HG03558 (cell line): ENCODE results near the gene TMEM255B.

Source experiments
- ATAC-seq: cut with Tn5 transposase; IDR thresholded peaks from one replicate; pipeline ENCODE4 v1.9.1; 2021; ENCODE audit warnings: moderate number of reproducible peaks; ENCODE audit not compliant: unreplicated experiment; ENCODE audit errors: extremely low read depth

Gene TMEM255B

DNA sequence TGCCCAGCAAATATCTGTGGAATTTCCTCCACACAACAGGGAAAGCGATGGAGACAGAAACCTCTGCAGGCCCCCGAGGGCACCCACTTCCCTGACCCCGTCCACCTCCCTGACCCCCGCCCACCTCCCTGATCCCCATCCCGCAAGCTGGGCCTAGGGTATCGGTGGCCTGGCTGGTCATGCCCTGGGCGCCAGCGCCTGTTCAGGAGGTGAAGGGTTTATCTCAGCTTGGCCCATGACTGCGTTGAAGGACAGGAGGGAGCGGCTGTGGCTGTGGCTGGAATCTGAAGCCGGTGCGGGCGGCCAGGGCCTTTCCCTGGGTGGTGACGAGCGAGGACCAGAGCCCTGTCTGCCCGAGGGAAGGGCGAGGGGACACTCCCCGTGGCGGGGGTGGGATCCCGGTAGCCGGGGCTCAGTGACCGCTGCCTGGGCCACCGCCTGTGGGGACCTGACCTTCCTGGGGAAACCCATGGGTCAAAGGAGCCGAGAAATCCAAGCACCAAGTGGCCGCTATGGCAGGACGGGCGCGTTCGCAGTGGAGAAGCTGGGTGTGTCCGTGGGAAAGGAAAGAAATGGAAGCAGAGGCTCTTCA is 84.1 kb downstream of the TMEM255B start:
- ATAC-seq: no peak

DNA sequence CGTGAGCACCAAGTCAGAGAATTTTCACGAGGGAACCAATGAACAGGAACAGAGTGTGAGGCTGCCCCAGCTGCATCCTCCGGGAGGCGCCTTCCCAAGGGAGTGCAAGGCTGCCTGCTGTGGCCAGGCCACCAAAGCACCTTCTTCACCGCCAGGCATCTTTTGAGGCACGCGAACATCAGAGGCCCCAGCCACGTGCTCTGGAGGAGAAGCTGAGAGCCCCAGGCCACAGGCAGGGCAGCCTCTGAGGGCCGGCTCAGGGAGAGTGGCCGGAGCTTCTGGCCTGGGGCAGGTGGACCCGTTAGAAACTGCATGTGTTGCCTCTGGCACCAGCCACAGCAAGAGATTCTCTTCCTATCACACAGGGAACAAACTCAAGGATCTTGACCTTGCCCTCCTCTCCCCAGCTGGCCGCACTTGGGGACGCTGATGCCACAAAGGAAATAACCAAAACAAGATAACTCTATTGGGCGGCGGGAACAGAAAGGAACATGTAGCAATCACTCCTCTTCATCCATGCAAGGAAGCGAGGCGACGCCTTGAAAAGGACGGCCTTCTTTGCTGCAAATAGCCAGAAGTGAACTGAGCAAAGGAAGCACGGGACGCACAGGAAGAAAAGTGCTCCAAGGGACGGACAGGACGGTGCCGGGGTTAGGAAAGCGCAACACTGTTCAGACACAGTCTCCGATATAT is 85.0 kb downstream of the TMEM255B start:
- ATAC-seq: no peak

DNA sequence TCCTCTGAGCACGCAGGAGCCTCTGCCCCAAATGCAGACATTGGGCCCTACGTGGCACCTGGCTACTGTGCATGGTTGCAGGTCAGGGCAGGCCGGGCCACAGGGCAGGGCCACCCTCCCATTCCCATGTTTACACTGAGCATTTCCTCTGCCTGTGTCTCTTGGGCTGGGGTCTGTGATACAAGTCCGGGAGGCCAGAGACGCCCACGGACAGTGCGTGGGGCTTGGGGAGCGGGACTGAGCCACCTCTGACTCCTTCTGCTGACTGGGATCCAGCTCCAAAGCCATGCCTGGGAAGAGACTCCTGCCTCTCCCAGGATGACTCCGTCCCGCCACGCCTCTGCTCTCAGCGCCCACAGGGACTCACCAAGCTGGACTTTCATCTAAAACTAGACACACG is 86.0 kb downstream of the TMEM255B start:
- no peak for ATAC-seq

DNA sequence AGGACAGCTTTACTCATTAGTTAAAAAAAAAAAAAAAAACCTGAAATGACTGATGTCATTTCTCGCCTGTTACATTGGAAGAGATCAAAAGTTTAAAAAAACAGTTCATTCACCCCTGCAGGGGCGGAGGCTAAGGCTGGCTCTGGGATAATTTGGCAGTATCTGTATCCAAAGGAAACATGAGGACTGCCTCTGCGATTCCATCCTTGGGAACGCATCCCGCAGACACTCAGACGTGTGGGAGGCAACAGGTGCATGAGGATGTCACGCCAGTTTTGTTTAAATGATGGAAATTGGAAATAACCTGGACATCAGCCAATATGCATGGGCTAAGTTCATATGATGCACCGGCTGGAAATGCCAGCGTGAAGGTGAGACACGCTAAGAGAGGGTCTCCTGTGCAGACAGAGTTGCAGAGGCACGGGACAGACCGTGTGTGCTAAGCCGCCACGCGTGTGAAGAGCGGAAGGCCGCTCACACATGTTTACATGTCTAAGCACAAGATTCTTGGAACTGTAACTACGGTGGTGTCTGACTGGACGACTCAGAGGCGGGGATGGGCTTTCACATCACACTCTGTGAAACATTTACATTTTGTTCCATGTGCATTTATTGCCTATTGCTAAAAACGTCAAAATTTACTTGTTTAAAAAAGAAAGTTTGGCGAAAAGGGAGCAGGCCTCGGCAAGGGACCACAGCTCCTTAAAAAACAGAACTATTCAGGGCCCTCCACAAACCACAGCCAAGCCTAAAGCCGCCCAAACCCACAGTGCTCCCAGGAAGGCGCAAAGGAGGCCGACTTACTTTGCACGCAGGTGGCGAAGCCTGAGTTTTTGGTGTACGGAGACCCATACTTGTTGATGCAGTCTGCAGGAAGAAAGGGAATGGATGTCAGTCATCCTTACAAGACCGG is 87.0 kb downstream of the TMEM255B start:
- ATAC-seq: no peak

DNA sequence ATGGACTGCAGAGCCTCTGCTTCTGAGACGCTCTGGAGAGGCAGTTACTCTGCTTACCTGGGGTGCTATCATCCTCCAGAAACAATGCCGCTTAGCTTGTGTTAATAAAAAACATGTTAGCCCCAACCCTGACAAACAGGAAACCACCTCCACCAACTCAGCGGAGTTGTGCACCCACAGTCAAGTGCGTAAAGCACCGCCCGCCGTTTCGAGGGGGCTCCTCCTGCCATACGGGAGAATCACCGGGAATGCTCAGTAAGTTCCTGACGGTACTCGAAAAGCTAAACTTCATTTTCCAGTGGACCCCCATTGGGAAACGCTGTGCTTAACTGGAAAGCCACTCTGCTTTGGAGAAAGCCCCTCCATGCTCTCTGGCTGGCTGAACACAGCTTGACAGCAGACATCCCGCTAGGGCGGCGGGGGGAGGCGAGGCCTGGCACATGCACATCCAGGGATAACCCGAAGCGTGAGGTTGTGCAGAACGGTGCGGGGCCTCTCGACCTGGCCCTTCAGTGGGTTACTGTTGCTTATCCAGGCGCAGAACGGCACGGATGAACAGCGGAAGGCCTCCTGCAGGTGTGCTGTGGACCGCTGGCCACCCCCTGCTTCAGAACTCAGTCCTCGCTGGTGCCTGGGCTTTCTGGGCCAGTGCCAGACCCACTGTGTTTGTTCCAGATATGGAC is 87.8 kb downstream of the TMEM255B start:
- ATAC-seq: no peak

DNA sequence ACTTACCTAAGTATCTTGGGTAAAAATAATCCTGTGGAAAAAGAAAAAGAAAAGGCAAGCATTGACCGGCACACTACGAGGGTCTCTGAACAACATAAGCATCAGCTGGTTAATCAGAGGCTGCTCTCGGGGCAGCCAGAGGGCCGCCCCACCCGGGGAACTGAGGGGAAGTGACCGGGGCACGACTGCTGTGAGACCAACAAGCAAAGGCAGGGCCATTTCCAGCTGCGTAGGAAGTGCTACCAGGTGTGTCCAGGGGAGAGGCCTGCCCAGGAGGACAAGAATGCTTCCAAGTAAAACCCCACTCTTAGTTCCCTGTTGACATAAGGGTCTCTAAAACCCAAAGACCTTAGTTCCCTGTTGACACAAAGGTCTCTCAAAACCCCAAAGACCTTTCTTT is 89.0 kb downstream of the TMEM255B start:
- ATAC-seq: no peak

DNA sequence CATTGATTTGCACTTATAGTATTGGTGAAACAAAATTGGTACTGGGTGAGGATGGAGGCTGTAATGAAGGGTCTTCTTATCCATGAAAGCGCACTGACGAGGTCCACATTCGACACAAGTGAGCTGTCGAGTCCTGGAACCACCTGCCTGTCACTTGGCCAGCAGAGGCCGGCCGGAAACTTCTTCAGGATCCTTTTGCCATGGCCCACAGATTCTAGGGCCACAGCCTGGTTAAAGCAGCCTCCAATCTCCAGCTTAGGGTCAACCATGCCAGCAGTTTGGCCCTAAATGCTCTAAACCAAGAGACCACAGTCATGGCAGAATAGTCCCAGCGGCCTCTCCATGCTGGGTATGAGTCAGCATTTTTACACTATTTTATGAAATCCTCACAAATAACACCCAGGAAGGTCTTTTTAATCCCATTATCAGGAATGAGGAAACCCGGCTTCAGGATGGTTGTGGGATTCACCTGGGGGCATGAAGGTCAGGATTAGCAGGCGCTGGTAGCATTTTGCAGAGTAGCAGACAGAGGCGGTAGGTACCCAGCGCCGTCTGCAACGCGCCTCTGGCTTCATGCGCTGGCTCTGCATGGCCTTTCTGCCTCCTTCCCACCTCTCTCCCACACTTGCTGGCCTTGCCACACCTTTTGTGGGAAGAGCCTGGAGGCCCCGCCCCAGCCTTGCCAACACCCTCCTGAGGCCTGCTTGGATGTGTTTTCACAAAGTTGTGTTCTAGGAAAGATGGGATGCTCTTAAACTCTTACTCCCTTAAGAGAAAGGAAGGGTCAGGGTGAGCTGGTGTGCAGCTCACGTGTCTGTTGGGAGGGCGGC is 89.6 kb downstream of the TMEM255B start:
- ATAC-seq: no peak

DNA sequence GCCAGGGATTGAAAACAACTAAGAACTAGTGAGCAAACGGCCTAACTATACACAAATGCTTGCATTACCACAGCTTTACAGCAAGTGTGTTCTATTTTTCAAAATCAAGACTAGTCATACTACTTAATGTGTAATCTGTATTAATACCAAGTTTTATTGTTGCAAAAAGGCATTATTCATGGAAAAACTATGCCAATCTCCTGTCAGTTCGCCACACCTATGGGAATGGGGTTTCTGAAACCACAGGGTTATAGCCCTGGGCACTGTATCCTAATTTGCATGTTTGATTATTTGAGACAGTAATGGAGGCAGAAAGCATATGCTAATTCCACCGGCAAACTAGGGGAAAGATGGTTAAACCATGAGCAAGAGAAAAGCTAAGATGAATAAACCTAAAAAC is 90.5 kb downstream of the TMEM255B start:
- no peak for ATAC-seq

DNA sequence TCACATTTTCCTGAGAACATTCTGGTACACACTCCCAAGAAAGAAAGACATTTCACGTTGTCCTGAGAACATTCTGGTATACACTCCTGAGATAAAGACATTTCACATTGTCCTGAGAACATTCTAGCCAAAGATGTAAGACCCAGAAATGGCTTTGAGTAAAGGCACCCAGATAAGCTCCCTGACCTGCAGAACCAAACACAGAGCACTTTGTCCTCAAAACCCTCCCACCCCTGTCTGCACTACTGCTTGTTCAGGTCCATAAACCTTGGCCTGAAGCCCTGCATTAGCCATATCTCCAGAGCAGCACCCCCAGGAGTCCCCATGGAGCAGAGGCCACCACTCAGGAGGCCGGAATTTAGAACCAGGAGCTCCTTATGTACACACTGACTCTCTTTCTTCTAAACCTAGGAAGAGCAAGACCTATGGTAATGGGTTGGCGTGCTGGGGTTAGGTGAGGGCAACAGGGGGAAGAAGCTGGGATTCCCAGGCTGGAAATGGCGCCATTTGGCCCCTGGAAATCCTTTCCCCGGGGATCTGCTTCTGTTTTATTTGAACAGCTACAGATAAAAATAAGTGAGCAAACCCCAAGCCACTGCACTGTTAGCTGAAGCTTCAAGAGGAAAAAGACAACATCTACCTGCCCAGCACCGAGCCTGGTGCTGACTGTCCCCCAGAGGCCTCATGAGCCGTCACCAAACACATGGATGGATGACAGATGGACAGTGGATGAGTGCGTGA is 91.1 kb downstream of the TMEM255B start:
- no peak for ATAC-seq

DNA sequence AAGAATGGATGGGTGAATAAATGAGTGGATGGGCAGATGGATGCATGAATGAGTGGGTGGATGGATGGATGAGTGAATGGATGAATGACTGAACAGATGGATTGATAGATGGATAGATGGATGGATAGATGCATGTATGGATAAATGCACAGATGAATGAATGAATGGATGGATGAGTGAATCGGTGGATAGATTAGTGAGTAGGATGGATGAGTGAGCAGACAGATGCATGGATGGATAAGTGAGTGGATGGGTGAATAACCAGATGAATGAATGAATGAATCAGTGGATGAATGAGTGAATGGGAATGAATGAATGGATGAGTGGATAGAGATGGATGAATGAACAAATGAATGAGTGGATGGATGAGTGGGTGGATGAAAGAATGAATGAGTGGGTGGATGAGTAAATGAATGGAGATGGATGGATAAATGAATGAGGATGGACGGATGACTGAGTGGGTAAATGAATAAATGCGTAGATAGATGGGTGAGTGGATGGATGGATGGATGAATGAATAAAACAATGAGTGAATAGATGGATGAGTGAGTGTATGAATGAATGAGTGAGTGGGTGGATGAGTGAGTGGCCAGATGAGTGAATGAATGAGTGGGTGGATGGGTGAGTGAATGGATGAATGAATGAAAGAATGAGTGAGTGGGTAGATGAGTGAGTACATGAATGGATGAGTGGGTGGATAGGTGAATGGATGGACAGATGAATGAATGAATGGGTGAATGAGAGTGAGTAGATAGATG is 91.9 kb downstream of the TMEM255B start:
- no peak for ATAC-seq

DNA sequence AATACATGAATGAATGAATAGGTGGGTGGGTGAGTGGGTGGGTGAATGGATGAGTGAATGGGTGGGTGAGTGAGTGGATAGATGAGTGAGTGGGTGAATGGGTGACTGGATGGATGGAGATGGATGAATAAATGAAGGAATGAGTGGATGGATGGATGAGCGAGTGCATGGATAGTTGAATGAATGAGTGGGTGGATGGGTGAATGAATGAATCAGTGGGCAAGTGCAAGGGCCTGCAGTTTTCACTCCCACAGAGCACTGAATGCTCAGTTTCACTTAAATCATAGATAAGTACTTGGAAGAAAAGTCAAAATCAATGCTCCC is 92.4 kb downstream of the TMEM255B start:
- ATAC-seq: no peak

DNA sequence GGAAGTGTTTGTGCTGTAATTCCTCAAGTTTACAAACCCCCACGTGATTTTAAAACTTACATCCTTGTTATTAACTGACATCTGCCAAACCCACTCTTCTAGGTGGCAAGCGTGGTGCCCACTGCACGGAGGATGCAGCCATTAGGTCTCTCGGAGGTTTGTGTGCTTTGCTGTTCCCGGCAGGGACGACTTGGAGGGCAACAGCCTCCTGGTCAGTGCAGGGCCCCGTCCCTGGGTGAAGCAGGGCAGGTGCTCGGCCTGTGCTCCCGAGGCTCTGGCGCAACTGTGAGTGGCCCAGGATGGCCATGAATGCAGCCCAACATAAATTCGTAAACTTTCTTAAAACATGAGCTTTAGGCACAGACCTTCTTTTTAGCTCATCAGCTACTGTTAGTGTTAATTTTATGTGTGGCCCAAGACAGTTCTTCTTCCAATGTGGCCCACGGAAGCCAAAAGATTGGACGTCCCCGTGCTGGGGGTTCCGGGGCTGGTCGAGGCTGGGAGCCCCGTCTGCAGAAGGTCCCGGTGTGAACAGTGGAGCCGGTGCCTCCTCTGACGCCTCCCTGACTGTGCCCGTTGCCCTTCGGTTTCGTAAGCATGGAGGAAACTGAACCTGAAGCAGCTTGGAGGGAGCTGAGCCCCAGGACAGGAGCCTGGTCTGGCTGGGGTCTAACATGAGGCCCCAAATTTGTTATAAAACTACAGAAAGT is 93.0 kb downstream of the TMEM255B start:
- ATAC-seq: no peak

DNA sequence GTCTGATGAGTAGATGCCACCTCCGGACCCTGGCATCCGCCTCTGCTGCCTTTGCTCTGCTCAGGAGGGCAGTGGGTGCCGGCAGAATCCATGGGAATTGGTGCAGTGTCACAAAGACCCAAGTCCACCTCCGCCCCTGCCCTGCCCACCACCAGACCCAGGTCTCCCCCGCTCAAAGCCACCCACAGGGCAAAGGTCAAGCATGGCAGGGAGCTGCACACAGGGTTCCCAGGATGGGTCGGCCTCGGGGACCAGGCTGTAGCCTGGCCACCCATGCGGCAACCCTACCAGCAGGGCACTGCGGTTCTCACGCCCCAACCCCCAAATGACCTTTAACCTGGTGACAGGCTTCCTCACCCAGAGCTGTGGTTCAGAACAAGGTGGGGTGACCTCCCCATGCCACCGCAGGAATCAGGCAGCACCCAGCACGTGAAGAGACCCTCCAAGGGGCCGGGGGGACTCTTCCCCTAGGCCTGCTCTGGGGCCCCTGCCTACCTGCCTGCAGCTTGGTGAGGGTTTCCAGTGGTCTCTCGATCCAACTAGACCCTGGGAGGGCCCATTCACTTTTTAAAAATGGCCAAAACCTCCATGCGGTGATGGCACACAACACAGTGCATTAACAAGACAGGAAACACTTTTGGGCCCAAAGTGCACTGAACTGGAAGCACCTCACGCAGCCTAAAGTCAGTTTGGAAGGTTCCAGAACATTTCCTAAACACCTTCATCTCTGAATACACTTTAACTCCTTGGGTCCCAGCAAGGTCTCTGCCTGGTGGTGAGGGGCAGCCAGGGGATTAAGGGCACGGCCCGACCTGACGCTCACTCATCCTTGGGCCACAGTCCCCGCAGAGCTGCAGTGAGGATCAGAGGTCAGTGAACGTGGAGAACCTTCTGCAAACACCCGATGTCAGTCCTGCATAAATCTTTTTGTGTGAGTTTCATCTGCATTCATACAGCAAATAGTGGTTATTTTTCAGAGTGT is 93.8 kb downstream of the TMEM255B start:
- no peak for ATAC-seq

DNA sequence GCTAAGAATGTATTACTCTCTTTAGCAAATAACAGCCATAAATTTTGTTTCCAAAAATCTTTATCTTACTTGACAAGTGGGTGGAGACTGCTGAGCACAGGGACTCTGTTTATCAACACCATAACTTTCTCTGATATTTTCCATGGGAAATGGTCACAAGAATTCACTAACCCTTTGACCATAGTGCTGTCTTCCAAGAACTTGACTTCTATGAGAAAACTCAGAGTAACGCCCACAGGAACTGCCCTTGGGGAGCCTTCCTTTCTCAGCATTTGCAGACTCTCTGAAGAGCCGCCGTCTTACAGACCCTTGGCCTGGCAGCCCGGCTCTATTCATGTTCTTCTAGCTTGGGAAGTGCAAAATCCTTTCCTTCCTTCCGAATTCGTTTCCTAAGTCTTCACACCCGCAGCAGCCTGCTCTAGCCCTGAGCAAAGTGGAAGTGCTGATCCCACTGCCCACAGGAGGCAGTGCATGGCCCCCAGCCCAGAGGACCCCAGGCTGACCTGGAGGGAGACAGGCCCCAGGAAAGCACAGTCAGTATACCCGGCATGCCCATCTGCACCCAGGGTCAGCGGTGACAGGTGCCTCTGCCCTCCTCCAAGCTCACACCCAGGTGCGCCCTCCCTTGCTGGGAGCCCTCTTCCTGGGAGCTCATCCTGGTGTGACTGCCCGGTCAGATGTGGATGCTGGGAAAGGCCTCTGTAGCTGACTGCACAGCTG is 94.7 kb downstream of the TMEM255B start:
- no peak for ATAC-seq

DNA sequence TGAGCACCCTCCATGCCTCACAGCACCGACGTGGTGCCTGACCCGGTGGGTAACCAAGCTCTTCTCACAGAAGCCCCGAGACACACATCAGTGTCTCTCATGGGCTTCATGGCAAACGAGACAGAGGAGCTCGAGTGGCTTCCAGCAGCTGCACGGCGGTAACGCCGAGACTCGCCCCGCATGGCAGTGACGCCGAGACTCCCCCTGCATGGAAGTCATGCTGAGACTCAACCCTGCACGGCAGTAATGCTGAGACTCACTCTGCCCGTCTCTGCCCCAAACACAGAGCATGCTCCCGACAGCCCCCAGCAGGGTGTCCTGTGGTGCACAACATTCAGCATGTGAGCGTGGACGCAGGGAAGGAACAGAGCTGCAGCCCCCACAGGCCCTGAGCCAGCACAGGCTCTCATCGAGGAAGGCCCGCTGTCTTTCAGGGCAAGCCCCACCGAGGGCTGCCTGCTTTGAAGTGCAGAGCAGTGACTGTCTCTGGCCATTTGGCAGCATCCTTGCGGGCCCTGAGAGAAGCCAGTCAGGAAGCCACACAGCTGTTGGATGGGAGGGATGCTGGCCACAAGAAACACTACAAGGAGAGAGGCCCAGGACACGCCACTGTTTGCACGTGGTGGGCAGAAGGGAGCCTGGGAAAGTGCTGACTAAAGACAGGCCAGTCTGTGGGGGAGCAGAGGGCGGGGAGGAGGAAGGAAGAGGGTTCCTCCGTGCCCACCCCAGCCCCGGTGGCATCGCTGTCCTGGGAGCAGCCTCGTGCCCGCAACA is 95.4 kb downstream of the TMEM255B start:
- no peak for ATAC-seq
